ENCODE measurements around the gene ARMC5. TPM values are rescaled to one million over a fixed set of nuclear protein-coding genes. Genes with fewer than 3 reads are reported as not detected.
A peak's percentile ranks its signal among the peaks of the same experiment; 100 is the strongest.
"Not testable (repeated sequence)": the region's sequence is repeated elsewhere in the genome, so short reads cannot be mapped to it uniquely, and the experiment has no call there.

The ARMC5 gene
- polyA plus RNA-seq, 4 donors = 12.3 to 20.5 (median 14.1) TPM

GRCh38 chr16:31476303-31477219 lies 17.3 kb downstream of the ARMC5 start:
- peak overlapping the region; percentile 93 to 98 (median 95) for H3K27ac ChIP-seq (ENCODE audit: low read depth in 1 of 3, low read length in 2 of 3)
- DNase-seq (peak; percentile 89 to 92), FAIRE-seq (no peak)
- H3K9me3 ChIP-seq (ENCODE audit: control insufficient read depth in 2 of 2, insufficient read depth in 1 of 2, low read depth in 1 of 2, low read length in 1 of 2) = peaks cover 0 to 5% of the 10 kb centered on the region in 2 donors
- no peaks in the 10 kb centered on the region for H3K27me3 ChIP-seq (ENCODE audit: control insufficient read depth in 3 of 3, insufficient read depth in 3 of 3, low read length in 3 of 3)
- peaks cover 0 to 12% (median 0%) of the 10 kb centered on the region in 3 donors for H3K36me3 ChIP-seq (ENCODE audit: control insufficient read depth in 3 of 3, insufficient read depth in 2 of 3, low read depth in 1 of 3, low read length in 3 of 3)
- 3 to 33% (median 12%) methylated on average over 50 to 68 of the region's 68 CpGs for WGBS, 3 donors
- H3K4me3 ChIP-seq (ENCODE audit: low read depth in 1 of 3, low read length in 3 of 3) = peak overlapping the region in 2 of 3 donors; percentile 51 to 60
- H3K4me1 ChIP-seq (ENCODE audit: control insufficient read depth in 3 of 3, insufficient read depth in 2 of 3, low read depth in 1 of 3, low read length in 2 of 3) = peaks cover 0 to 37% (median 14%) of the 10 kb centered on the region in 3 donors

GRCh38 chr16:31477220-31478216 lies 18.2 kb downstream of the ARMC5 start:
- Histone ChIP-seq H3K27me3 (ENCODE audit: control insufficient read depth in 3 of 3, insufficient read depth in 3 of 3, low read length in 3 of 3) (no peaks in the 10 kb centered on the region), H3K27ac (ENCODE audit: low read depth in 1 of 3, low read length in 2 of 3) (peak overlapping the region; percentile 93 to 98 (median 95)), H3K4me1 (ENCODE audit: control insufficient read depth in 3 of 3, insufficient read depth in 2 of 3, low read depth in 1 of 3, low read length in 2 of 3) (peaks cover 0 to 36% (median 12%) of the 10 kb centered on the region in 3 donors), H3K9me3 (ENCODE audit: control insufficient read depth in 2 of 2, insufficient read depth in 1 of 2, low read depth in 1 of 2, low read length in 1 of 2) (peaks cover 0 to 5% of the 10 kb centered on the region in 2 donors), H3K36me3 (ENCODE audit: control insufficient read depth in 3 of 3, insufficient read depth in 2 of 3, low read depth in 1 of 3, low read length in 3 of 3) (peaks cover 0 to 12% (median 0%) of the 10 kb centered on the region in 3 donors), H3K4me3 (ENCODE audit: low read depth in 1 of 3, low read length in 3 of 3) (peak overlapping the region in 2 of 3 donors; percentile 51 to 60)
- FAIRE-seq = no peak
- peak; percentile 87 to 92 for DNase-seq
- WGBS, 3 donors = 10 to 40% (median 18%) methylated on average over 57 to 67 of the region's 67 CpGs

GRCh38 chr16:31478956-31479355 lies 19.7 kb downstream of the ARMC5 start:
- no peak overlapping the region for H3K4me3 ChIP-seq (ENCODE audit: low read depth in 1 of 3, low read length in 3 of 3)
- FAIRE-seq (no peak), DNase-seq (no peak)
- no peaks in the 10 kb centered on the region for H3K9me3 ChIP-seq (ENCODE audit: control insufficient read depth in 2 of 2, insufficient read depth in 1 of 2, low read depth in 1 of 2, low read length in 1 of 2)
- peaks cover 0 to 35% (median 12%) of the 10 kb centered on the region in 3 donors for H3K4me1 ChIP-seq (ENCODE audit: control insufficient read depth in 3 of 3, insufficient read depth in 2 of 3, low read depth in 1 of 3, low read length in 2 of 3)
- no peak overlapping the region for H3K27ac ChIP-seq (ENCODE audit: low read depth in 1 of 3, low read length in 2 of 3)
- H3K36me3 ChIP-seq (ENCODE audit: control insufficient read depth in 3 of 3, insufficient read depth in 2 of 3, low read depth in 1 of 3, low read length in 3 of 3) = peaks cover 0 to 10% (median 0%) of the 10 kb centered on the region in 3 donors
- 77 to 95% (median 80%) methylated on average over 3 of the region's 3 CpGs for WGBS, 3 donors
- no peaks in the 10 kb centered on the region for H3K27me3 ChIP-seq (ENCODE audit: control insufficient read depth in 3 of 3, insufficient read depth in 3 of 3, low read length in 3 of 3)

GRCh38 chr16:31479751-31480150 lies 20.4 kb downstream of the ARMC5 start:
- 34 to 72% (median 46%) methylated on average over 9 of the region's 9 CpGs for WGBS, 3 donors
- Histone ChIP-seq H3K4me3 (ENCODE audit: low read depth in 1 of 3, low read length in 3 of 3) (no peak overlapping the region), H3K4me1 (ENCODE audit: control insufficient read depth in 3 of 3, insufficient read depth in 2 of 3, low read depth in 1 of 3, low read length in 2 of 3) (peaks cover 0 to 40% (median 12%) of the 10 kb centered on the region in 3 donors), H3K27me3 (ENCODE audit: control insufficient read depth in 3 of 3, insufficient read depth in 3 of 3, low read length in 3 of 3) (no peaks in the 10 kb centered on the region), H3K9me3 (ENCODE audit: control insufficient read depth in 2 of 2, insufficient read depth in 1 of 2, low read depth in 1 of 2, low read length in 1 of 2) (no peaks in the 10 kb centered on the region), H3K36me3 (ENCODE audit: control insufficient read depth in 3 of 3, insufficient read depth in 2 of 3, low read depth in 1 of 3, low read length in 3 of 3) (peaks cover 0 to 10% (median 0%) of the 10 kb centered on the region in 3 donors), H3K27ac (ENCODE audit: low read depth in 1 of 3, low read length in 2 of 3) (peak overlapping the region in 2 of 3 donors; percentile 19 to 54)
- DNase-seq = peak; percentile 76 to 81
- FAIRE-seq = no peak

GRCh38 chr16:31480851-31481536 lies 21.7 kb downstream of the ARMC5 start:
- Histone ChIP-seq H3K9me3 (ENCODE audit: control insufficient read depth in 2 of 2, insufficient read depth in 1 of 2, low read depth in 1 of 2, low read length in 1 of 2) (no peaks in the 10 kb centered on the region), H3K4me3 (ENCODE audit: low read depth in 1 of 3, low read length in 3 of 3) (no peak overlapping the region), H3K4me1 (ENCODE audit: control insufficient read depth in 3 of 3, insufficient read depth in 2 of 3, low read depth in 1 of 3, low read length in 2 of 3) (peaks cover 0 to 45% (median 10%) of the 10 kb centered on the region in 3 donors), H3K27me3 (ENCODE audit: control insufficient read depth in 3 of 3, insufficient read depth in 3 of 3, low read length in 3 of 3) (no peaks in the 10 kb centered on the region), H3K27ac (ENCODE audit: low read depth in 1 of 3, low read length in 2 of 3) (peak overlapping the region; percentile 55 to 73 (median 62)), H3K36me3 (ENCODE audit: control insufficient read depth in 3 of 3, insufficient read depth in 2 of 3, low read depth in 1 of 3, low read length in 3 of 3) (peaks cover 0 to 16% (median 0%) of the 10 kb centered on the region in 3 donors)
- 17 to 24% (median 19%) methylated on average over 7 of the region's 7 CpGs for WGBS, 3 donors
- FAIRE-seq = no peak
- DNase-seq = peak; percentile 70 to 82

GRCh38 chr16:31483081-31483480 lies 23.8 kb downstream of the ARMC5 start, which contains the start of gene SLC5A2:
TSS of gene SLC5A2 (plus strand) at chr16:31483123. CDS start at chr16:31483137, 14 bp downstream.
- Histone ChIP-seq H3K27me3 (ENCODE audit: control insufficient read depth in 3 of 3, insufficient read depth in 3 of 3, low read length in 3 of 3) (no peaks in the 10 kb centered on the region), H3K27ac (ENCODE audit: low read depth in 1 of 3, low read length in 2 of 3) (peak within 1 kb of the TSS in 1 of 3 donors; percentile 77), H3K4me3 (ENCODE audit: low read depth in 1 of 3, low read length in 3 of 3) (no peak within 1 kb of the TSS), H3K9me3 (ENCODE audit: control insufficient read depth in 2 of 2, insufficient read depth in 1 of 2, low read depth in 1 of 2, low read length in 1 of 2) (no peaks in the 10 kb centered on the region), H3K36me3 (ENCODE audit: control insufficient read depth in 3 of 3, insufficient read depth in 2 of 3, low read depth in 1 of 3, low read length in 3 of 3) (peaks cover 0 to 14% (median 0%) of the 10 kb centered on the region in 3 donors), H3K4me1 (ENCODE audit: control insufficient read depth in 3 of 3, insufficient read depth in 2 of 3, low read depth in 1 of 3, low read length in 2 of 3) (peaks cover 0 to 40% (median 9%) of the 10 kb centered on the region in 3 donors)
- no peak for FAIRE-seq
- WGBS, 3 donors = 88 to 93% (median 92%) methylated on average over 4 of the region's 4 CpGs
- no peak for DNase-seq

- DNase-seq; H3K9me3 ChIP-seq (ENCODE audit: control insufficient read depth in 2 of 2, insufficient read depth in 1 of 2, low read depth in 1 of 2, low read length in 1 of 2); H3K4me3 ChIP-seq (ENCODE audit: low read depth in 1 of 3, low read length in 3 of 3); H3K27me3 ChIP-seq (ENCODE audit: control insufficient read depth in 3 of 3, insufficient read depth in 3 of 3, low read length in 3 of 3); FAIRE-seq: not testable (repeated sequence)
- peaks cover 0 to 14% (median 0%) of the 10 kb centered on the region in 3 donors for H3K36me3 ChIP-seq (ENCODE audit: control insufficient read depth in 3 of 3, insufficient read depth in 2 of 3, low read depth in 1 of 3, low read length in 3 of 3)
- peak overlapping the region in 1 of 3 donors; percentile 77 for H3K27ac ChIP-seq (ENCODE audit: low read depth in 1 of 3, low read length in 2 of 3)
- 92 to 94% (median 93%) methylated on average over 4 of the region's 4 CpGs for WGBS, 3 donors
- H3K4me1 ChIP-seq (ENCODE audit: control insufficient read depth in 3 of 3, insufficient read depth in 2 of 3, low read depth in 1 of 3, low read length in 2 of 3) = peaks cover 0 to 36% (median 9%) of the 10 kb centered on the region in 3 donors
Measured at GRCh38 chr16:31484048-31484447, 24.7 kb downstream of the ARMC5 start.
